Measurements from ENCODE around the gene CLSTN2.

GRCh38 chr3:140236836-140237501 is 302.0 kb downstream of the CLSTN2 start:
- no peak for TF ChIP-seq EZH2phosphoT487 (IDR thresholded peaks at IDR 0.05; ENCODE audit: borderline replicate concordance, low read length)
- no peak for TF ChIP-seq CTCF (conservative IDR thresholded peaks at IDR 0.05; ENCODE audit: low read depth, low read length)

Data from PC-3 (cell line).